ENCODE data around the gene PCYT1A. TPM values are rescaled to one million over a fixed set of nuclear protein-coding genes. Genes with fewer than 3 reads are reported as not detected.

Gene PCYT1A
- total RNA-seq, 2 donors from 2014 or later = 64.7 to 102 TPM

GRCh38 chr3:196287090-196287439, 461 bp downstream of the PCYT1A start:
- Histone ChIP-seq H3K4me1 (ENCODE audit: control insufficient read depth in 1 of 2, low read depth in 2 of 2) (peaks cover 21 to 47% of the 10 kb centered on the region in 2 donors), H3K4me3 (peak overlapping the region; percentile 100), H3K36me3 (no peaks in the 10 kb centered on the region), H3K27ac (peak overlapping the region; percentile 86 to 98), H3K27me3 (replicated peaks; ENCODE audit: insufficient read depth) (no peaks in the 10 kb centered on the region), H3K9me3 (no peaks in the 10 kb centered on the region)
- DNase-seq (ENCODE audit: low spot score) = no peak
- no peak for TF ChIP-seq CTCF (IDR thresholded peaks at IDR 0.05)
- ATAC-seq (ENCODE audit: insufficient number of reproducible peaks, low FRiP score, low read depth) = no peak

GRCh38 chr3:196284396-196284795, 3.1 kb downstream of the PCYT1A start:
- H3K27ac ChIP-seq = no peak overlapping the region
- H3K4me1 ChIP-seq (ENCODE audit: control insufficient read depth in 1 of 2, low read depth in 2 of 2) = peaks cover 24 to 53% of the 10 kb centered on the region in 2 donors
- no peaks in the 10 kb centered on the region for H3K9me3 ChIP-seq
- no peaks in the 10 kb centered on the region for H3K27me3 ChIP-seq (replicated peaks; ENCODE audit: insufficient read depth)
- H3K36me3 ChIP-seq = no peaks in the 10 kb centered on the region
- ATAC-seq (ENCODE audit: insufficient number of reproducible peaks, low FRiP score, low read depth) = no peak
- DNase-seq (ENCODE audit: low spot score) = no peak
- H3K4me3 ChIP-seq = no peak overlapping the region
- no peak for TF ChIP-seq CTCF (IDR thresholded peaks at IDR 0.05)

DNA sequence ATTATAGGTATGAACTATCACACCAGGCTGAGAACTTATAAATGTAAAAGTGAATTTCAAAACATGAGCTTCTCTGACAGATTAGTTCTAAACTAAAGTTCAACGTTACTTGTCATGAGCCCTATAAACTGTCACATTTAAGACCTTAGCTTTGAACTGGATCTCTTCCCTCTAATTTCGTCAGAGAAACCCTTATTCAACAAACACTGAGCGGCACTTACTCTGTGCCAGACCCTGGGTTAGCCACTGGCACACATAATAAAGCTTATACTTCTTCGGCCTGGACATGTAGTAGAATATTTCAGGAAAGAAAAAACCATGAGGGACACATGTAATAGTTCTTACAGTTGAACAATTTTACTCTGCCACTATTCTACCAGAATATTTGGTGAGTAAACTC, 5.6 kb downstream of the PCYT1A start:
- H3K9me3 ChIP-seq = no peaks in the 10 kb centered on the region
- TF ChIP-seq CTCF (IDR thresholded peaks at IDR 0.05) = no peak
- H3K36me3 ChIP-seq = no peaks in the 10 kb centered on the region
- peaks cover 24 to 50% of the 10 kb centered on the region in 2 donors for H3K4me1 ChIP-seq (ENCODE audit: control insufficient read depth in 1 of 2, low read depth in 2 of 2)
- DNase-seq (ENCODE audit: low spot score) = no peak
- H3K4me3 ChIP-seq = no peak overlapping the region
- no peak for ATAC-seq (ENCODE audit: insufficient number of reproducible peaks, low FRiP score, low read depth)
- no peak overlapping the region for H3K27ac ChIP-seq
- H3K27me3 ChIP-seq (replicated peaks; ENCODE audit: insufficient read depth) = no peaks in the 10 kb centered on the region

- TF ChIP-seq CTCF (IDR thresholded peaks at IDR 0.05) = no peak
Measured at GRCh38 chr3:196280689-196281440, 6.7 kb downstream of the PCYT1A start.

GRCh38 chr3:196275126-196275525, 12.4 kb downstream of the PCYT1A start:
- no peak overlapping the region for H3K4me3 ChIP-seq
- H3K36me3 ChIP-seq = peaks cover 9% of the 10 kb centered on the region
- H3K27me3 ChIP-seq (replicated peaks; ENCODE audit: insufficient read depth) = no peaks in the 10 kb centered on the region
- peaks cover 3 to 8% of the 10 kb centered on the region in 2 donors for H3K4me1 ChIP-seq (ENCODE audit: control insufficient read depth in 1 of 2, low read depth in 2 of 2)
- H3K9me3 ChIP-seq = no peaks in the 10 kb centered on the region
- DNase-seq (ENCODE audit: low spot score) (no peak), ATAC-seq (ENCODE audit: insufficient number of reproducible peaks, low FRiP score, low read depth) (no peak)
- no peak for TF ChIP-seq CTCF (IDR thresholded peaks at IDR 0.05)
- no peak overlapping the region for H3K27ac ChIP-seq

More at GRCh38 chr3:196280689-196281440, 6.7 kb downstream of the PCYT1A start:
- Histone ChIP-seq H3K27ac (no peak overlapping the region), H3K27me3 (replicated peaks; ENCODE audit: insufficient read depth) (no peaks in the 10 kb centered on the region), H3K9me3 (no peaks in the 10 kb centered on the region), H3K4me1 (ENCODE audit: control insufficient read depth in 1 of 2, low read depth in 2 of 2) (peaks cover 16 to 40% of the 10 kb centered on the region in 2 donors), H3K4me3 (no peak overlapping the region), H3K36me3 (no peaks in the 10 kb centered on the region)
- ATAC-seq (ENCODE audit: insufficient number of reproducible peaks, low FRiP score, low read depth) (no peak), DNase-seq (ENCODE audit: low spot score) (no peak)
